ENCODE data around the gene TTC13.

TTC13 gene

GRCh38 chr1:230858236-230858820 is 120.3 kb downstream of the TTC13 start:
- TF ChIP-seq CTCF (conservative IDR thresholded peaks at IDR 0.05; ENCODE audit: low read length), result no peak
- no peak for DNase-seq (ENCODE audit: low read depth)
- H3K4me3 ChIP-seq (ENCODE audit: low read length), result no peak overlapping the region

- DNase-seq (ENCODE audit: low read depth), result peak; percentile 72
- H3K4me3 ChIP-seq (ENCODE audit: low read length), result no peak overlapping the region
Observed at GRCh38 chr1:230857822-230858221, 120.8 kb downstream of the TTC13 start.

GRCh38 chr1:230857077-230857476 is 121.6 kb downstream of the TTC13 start:
- no peak for DNase-seq (ENCODE audit: low read depth)
- no peak for TF ChIP-seq CTCF (conservative IDR thresholded peaks at IDR 0.05; ENCODE audit: low read length)
- H3K4me3 ChIP-seq (ENCODE audit: low read length), result no peak overlapping the region

More at GRCh38 chr1:230857822-230858221, 120.8 kb downstream of the TTC13 start:
- no peak for TF ChIP-seq CTCF (conservative IDR thresholded peaks at IDR 0.05; ENCODE audit: low read length)
